ENCODE data around the gene PRPF18. TPM values are rescaled to one million over a fixed set of nuclear protein-coding genes. Genes with fewer than 3 reads are reported as not detected.

The PRPF18 gene
- total and polyA plus RNA-seq, 3 donors from 2014 or later = 20.6 to 30.6 (median 26.9) TPM

GRCh38 chr10:13629116-13629515 lies 42.4 kb downstream of the PRPF18 start:
- WGBS, 2 donors = 89 to 91% methylated on average over 2 of the region's 2 CpGs
- TF ChIP-seq POLR2A (IDR thresholded peaks at IDR 0.05) = no peak
- TF ChIP-seq CTCF (IDR thresholded peaks at IDR 0.05) = no peak
- H3K4me3 ChIP-seq = no peak overlapping the region
- H3K27me3 ChIP-seq = no peaks in the 10 kb centered on the region
- no peak overlapping the region for H3K27ac ChIP-seq
- H3K4me1 ChIP-seq = no peaks in the 10 kb centered on the region
- no peaks in the 10 kb centered on the region for H3K9me3 ChIP-seq
- intact Hi-C loops (cut with DNase I; ENCODE audit: low total_unique reads) = no loop called here
- DNase-seq = no peak
- H3K36me3 ChIP-seq (ENCODE audit: low read depth, missing control alignments) = no peaks in the 10 kb centered on the region

GRCh38 chr10:13630231-13630630 lies 43.5 kb downstream of the PRPF18 start:
- H3K27ac ChIP-seq = no peak overlapping the region

GRCh38 chr10:13631594-13631993 lies 44.8 kb downstream of the PRPF18 start:
- WGBS, 2 donors = 87 to 89% methylated on average over 6 of the region's 6 CpGs

More at GRCh38 chr10:13630231-13630630, 43.5 kb downstream of the PRPF18 start:
- Histone ChIP-seq H3K4me3 (no peak overlapping the region), H3K36me3 (ENCODE audit: low read depth, missing control alignments) (no peaks in the 10 kb centered on the region), H3K4me1 (no peaks in the 10 kb centered on the region), H3K27me3 (no peaks in the 10 kb centered on the region), H3K9me3 (no peaks in the 10 kb centered on the region)
- intact Hi-C loops (cut with DNase I; ENCODE audit: low total_unique reads) = no loop called here
- TF ChIP-seq POLR2A (IDR thresholded peaks at IDR 0.05) = no peak
- TF ChIP-seq CTCF (IDR thresholded peaks at IDR 0.05) = no peak
- no peak for DNase-seq

GRCh38 chr10:13632440-13632839 lies 45.7 kb downstream of the PRPF18 start:
- Histone ChIP-seq H3K27me3 (no peaks in the 10 kb centered on the region), H3K27ac (no peak overlapping the region), H3K4me1 (no peaks in the 10 kb centered on the region), H3K4me3 (no peak overlapping the region), H3K9me3 (no peaks in the 10 kb centered on the region), H3K36me3 (ENCODE audit: low read depth, missing control alignments) (no peaks in the 10 kb centered on the region)
- intact Hi-C loops (cut with DNase I; ENCODE audit: low total_unique reads) = no loop called here
- TF ChIP-seq POLR2A (IDR thresholded peaks at IDR 0.05) = no peak
- no peak for TF ChIP-seq CTCF (IDR thresholded peaks at IDR 0.05)
- WGBS, 2 donors = 83 to 85% methylated on average over 3 of the region's 3 CpGs
- DNase-seq = no peak

More at GRCh38 chr10:13631594-13631993, 44.8 kb downstream of the PRPF18 start:
- no peak for DNase-seq
- no peaks in the 10 kb centered on the region for H3K4me1 ChIP-seq
- TF ChIP-seq CTCF (IDR thresholded peaks at IDR 0.05) (no peak), POLR2A (IDR thresholded peaks at IDR 0.05) (no peak)
- no peaks in the 10 kb centered on the region for H3K27me3 ChIP-seq
- no peak overlapping the region for H3K27ac ChIP-seq
- intact Hi-C loops (cut with DNase I; ENCODE audit: low total_unique reads) = no loop called here
- H3K9me3 ChIP-seq = no peaks in the 10 kb centered on the region
- no peaks in the 10 kb centered on the region for H3K36me3 ChIP-seq (ENCODE audit: low read depth, missing control alignments)
- no peak overlapping the region for H3K4me3 ChIP-seq

GRCh38 chr10:13632884-13633440 lies 46.2 kb downstream of the PRPF18 start:
- Histone ChIP-seq H3K4me3 (no peak overlapping the region), H3K4me1 (no peaks in the 10 kb centered on the region), H3K36me3 (ENCODE audit: low read depth, missing control alignments) (no peaks in the 10 kb centered on the region), H3K27me3 (no peaks in the 10 kb centered on the region), H3K9me3 (no peaks in the 10 kb centered on the region), H3K27ac (peak overlapping the region in 1 of 2 donors; percentile 46)
- WGBS, 2 donors = 77 to 78% methylated on average over 5 of the region's 5 CpGs
- intact Hi-C loops (cut with DNase I; ENCODE audit: low total_unique reads) = no loop called here
- TF ChIP-seq POLR2A (IDR thresholded peaks at IDR 0.05) (no peak), CTCF (IDR thresholded peaks at IDR 0.05) (no peak)
- DNase-seq = no peak
